SW 1271 (cell line): Measurements from ENCODE around the gene NBAS.
"Not testable (repeated sequence)": the region's sequence is repeated elsewhere in the genome, so short reads cannot be mapped to it uniquely, and the experiment has no call there.

Source experiments
- DNase-seq, 2 experiments: peaks; one replicate each; lab custom pipeline; 2025; lab: John Stamatoyannopoulos, UW

Gene NBAS

DNA sequence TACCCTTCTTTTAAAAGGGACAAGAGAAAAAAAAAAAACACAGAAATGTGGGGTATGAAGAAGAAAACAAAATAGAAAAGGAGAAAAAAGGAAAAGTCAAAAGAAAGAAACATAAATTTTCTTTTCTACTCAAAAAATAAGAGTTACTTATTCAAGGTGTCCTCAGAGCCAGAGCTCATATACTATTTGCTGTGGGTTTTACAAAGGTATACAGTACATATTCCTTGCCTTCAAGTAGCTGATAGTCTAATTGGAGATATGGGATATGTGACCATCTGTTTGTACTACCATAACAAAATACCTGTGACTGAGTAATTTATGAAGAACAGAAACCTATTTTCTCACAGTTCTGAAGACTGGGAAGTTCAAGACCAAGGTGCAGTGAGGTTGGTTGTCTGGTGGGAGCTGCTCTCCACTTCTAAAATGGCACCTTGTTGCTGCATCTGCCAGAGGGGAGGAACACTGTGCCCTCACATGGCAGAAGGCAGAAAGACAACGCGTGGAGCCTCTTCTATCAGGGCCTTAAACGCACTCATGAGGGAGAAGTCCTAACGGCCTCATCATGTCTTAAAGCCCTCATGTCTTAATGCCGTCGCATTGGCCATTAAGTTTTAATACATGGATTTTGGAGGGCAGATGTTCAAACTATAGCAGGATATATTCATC is 33.9 kb downstream of the NBAS start:
- DNase-seq: no peak

DNA sequence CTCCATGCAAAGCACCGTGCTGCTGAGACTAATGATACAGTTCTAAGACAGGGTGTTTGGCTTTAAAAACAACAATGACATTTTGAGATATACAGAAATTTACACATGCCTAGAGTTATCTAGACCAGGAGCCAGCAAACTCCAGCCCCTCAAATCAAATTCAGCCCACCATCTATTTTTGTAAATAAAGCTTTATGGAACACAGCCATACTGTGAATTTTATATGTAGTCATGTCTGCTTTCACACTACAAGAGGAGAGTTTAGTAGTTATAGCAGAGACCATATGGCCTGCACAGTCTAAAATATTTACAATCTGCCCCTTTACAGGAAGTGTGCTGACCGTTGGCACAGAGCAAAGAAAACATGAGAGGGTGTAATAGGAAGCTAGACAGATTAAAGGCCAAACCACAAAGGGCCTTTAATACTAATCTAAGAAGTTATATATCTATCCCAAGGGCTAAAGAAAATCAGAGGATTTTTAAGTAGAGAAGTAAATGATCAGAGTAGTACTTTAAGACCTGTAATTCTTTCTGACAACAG is 39.4 kb downstream of the NBAS start:
- no peak for DNase-seq

DNA sequence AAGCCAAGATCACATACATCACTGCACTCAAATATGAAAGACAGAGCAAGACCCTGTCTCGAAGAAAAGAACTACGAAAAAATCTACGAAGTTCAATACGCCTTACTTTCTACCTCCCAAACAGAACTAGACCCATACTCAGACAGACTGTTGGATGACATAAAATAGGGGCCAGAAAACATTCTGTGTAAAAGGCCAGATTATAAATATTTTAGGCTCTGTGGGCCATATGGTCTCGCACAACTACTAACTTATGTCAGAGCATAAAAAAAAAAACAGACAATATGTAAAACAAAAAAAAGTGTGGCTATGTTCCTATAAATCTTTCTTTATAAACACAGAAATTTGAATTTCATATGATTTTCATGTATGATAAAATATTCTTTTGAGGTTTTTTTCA is 40.8 kb downstream of the NBAS start:
- no peak for DNase-seq

DNA sequence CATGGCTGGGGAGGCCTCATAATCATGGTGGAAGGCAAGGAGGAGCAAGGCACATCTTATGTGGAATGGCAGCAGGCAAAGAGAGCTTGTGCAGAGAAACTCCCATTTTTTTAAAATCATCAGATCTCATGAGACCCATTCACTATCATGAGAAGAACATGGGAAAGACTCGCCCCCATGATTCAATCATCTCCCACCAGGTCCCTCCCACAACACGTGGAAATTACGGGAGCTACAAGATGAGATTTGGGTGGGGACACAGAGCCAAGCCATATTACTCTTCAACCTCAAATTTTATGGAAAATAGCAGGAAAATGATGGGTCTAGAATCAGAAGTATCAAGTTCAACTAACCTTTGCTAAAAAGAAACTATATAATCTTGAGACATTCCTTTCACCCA is 42.4 kb downstream of the NBAS start:
- DNase-seq: not testable (repeated sequence)

DNA sequence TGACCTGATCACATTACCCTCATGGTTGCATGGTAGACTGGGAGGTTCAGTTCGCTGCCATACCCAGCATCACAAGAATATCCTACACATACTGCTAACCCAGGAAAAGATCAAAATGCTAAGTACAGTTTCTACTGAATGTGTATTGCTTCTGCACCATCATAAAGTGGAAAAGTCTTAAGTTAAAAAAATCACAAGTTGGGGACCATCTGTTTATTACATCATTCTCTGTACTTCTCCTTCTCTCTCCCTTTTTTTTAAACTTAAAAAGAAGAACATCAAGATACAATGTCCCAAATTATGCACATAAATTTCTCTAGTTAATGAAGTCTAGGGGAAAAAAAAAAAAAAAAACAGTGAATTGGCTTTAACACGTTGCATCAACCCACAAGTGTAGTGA is 43.3 kb downstream of the NBAS start:
- DNase-seq: no peak

DNA sequence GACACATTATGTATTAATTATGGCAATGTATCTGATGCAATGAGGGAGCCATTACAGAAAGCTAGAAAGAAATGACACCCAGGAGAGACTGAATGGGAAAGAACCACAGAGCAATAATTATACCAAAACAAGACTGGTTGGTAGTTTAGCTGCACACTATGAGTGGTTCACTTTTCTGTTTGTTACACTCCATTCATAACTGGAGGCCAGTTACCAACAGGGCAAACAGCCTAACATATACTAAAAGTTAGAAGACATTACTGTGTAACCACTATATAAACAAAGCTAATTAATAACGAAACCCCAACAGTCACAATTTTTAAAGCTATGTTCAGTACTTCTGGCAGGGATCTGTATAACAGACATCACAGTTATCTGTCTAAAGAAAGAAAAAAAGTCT is 49.4 kb downstream of the NBAS start:
- DNase-seq: no peak

DNA sequence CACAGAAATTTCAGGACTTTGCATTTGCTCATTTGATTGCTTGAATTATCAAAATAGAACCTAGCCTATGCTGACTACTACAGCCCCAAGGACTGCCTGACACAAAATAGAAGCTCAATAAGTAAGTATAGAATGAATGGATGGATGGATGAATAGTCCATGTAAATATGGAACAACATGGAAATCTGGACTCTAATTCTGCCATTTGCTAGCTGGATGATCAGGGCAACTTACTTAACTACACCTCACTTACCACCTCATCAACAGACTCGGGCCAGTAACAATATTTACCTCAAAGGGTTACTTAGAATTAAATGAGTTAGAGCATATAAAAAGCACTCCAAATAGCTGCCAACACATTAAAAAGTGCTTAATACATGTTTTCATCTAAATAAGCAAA is 50.6 kb downstream of the NBAS start:
- no peak for DNase-seq

DNA sequence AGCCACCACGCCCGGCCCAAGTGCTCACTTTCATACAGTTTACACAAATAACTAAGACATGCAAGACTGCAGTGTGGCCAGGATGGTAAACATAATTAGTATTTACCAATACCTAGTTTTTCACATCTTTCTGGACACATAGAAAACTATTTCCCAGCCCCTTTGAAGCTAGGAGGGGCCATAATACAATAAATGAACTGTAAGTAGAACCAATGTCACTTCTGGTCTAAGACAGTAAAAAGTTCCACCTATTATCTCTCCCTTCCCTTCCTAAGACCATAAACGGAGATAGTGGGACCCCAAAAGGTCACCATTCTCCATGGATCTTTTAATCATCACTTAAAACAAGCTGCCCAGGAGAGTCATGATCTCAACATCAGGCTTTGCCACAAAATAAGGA is 51.0 kb downstream of the NBAS start:
- DNase-seq: no peak

DNA sequence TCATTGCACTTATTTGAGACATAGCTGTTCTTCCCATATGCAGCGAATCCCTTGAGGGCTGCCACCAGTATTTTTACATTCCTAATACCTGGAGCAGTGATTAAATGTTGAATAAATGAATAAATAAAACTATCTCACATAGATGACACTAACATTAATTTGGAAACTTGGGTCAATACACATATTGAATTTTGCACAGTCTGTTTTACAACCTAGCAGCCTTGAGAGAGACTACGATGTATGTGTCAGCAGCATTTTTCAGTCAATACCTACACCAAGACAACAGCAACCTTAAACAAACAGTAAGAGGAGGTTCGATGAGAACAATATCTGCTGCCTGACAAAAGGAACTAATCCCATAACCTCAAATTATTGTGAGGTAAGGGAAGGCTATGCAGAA is 53.4 kb downstream of the NBAS start:
- DNase-seq: no peak

DNA sequence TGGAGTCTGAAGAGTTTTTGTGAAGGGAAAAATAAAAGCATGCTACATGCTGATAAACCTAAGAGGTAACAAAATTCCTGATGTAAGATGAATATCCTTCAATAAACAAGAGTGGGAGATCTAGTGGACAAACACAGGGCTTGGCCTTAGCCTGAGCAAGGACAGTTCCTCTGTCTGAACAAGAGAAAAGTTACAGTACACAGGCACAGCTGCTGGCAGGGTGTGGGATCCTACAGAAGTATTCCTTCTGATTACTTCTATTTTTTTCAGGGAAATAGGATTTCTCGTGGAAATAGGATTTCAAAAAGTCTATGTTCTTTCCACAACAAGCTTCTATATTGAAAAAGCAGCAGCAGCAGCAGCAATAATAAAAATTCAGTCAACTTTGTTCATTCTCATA is 54.1 kb downstream of the NBAS start:
- DNase-seq: no peak

DNA sequence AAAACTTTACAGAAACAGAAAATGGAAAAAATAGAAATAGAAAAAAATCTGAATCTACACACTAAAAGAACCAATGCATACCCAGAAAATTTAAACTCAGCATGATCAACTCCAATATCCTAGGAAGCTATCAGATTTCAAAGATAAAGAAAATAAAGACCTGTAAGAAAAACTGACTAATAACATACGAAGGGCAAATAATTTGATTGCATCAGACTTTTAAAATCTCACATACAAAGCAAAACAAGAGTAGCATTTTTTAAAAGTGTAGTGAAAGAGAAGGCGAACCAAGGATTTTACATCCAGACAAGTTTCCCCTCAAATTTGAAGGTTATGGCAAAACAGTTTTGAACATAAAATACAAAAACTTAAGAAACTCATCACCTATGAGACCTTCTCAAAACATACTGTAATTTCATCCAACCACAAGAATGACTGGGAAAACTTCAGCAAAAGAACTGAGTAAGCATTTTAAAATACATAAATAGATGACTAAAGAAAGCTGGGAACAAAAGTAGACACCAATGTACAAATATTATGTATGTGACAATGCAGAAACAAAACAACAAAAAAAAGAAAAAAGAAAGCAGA is 54.8 kb downstream of the NBAS start:
- no peak for DNase-seq

DNA sequence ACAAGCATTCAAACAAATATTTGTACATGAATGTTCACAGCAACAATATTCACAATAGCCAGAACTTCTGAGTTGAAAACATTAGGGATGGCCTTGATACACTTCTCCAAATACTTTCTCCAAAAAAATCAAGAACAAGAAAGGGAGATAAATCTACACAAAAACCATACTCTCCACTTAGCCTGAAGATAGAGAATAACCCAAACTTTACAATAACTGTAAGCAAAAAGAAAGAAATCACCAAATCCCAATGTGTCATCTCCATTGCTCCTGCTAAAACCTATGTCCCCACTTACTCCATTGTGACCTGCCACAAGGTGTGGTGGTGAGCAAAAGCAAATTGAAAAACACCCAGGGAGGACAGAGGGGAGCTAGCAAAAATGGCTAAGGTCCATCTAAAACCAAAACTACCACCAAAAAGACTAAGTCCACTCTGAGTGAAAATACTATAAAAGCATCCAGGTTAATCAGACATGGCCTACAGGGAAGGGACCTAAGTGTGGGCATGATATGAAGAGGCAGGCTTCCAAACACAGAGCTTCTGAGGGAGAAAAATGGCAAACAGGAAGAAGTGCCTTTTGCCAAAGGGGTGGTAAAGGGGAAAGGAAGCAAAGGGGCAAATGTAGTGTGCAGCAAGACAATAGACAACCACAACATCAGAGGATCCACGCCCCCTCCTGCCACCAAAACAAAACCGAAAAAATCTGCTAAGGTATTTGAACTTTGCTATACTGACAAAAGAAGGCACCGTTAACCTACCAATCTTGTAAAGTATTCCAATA is 56.1 kb downstream of the NBAS start:
- no peak for DNase-seq

DNA sequence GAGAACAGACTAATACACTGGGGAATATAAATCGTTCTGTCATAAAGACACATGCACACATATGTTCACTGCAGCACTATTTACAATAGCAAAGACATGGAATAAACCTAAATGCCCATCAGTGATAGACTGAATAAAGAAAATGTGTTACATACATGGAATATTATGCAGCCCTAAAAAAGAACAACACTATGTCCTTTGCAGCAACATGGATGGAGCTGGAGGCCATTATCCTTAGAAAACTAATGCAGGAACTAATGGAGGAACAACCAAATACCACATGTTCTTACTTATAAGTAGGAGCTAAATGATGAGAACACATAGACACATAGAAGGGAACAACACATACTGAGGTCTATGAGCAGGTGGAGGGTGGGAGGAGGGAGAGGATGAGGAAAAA is 61.9 kb downstream of the NBAS start:
- not testable (repeated sequence) for DNase-seq

DNA sequence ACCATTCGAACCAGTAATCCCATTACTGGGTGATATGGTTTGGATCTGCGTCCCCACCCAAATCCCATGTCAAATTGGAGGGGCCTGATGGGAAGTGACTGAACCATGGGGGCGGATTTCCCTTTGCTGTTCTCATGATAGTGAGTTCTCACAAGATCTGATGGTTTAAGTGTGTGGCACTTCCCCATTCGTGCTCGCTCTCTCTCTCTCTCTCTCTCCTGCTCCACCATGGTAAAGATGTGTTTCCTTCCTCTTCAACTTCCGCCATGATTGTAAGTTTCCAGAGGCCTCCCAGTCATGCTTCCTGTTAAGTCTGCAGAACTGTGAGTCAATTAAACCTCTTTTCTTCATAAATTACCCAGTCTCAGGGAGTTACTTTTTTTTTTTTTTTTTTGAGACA is 62.6 kb downstream of the NBAS start:
- no peak for DNase-seq

DNA sequence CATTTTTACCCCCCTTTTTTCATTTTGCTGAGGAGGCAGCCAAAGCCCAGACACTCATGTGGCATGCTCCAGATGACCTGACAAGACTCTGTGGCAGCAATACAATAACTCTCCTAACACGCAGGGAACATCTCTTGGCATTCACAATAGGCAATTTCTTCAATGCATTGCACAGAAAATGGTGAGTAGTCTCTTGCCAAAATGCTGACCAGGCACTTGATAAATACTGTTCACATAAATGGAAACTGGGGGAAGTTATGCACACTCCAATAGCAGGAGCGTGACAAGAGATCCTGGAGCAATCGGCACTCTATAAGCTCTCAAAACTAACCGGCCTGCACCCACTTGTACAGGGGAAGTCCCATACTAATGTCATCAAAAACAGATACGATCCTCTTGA is 66.3 kb downstream of the NBAS start:
- DNase-seq: no peak

DNA sequence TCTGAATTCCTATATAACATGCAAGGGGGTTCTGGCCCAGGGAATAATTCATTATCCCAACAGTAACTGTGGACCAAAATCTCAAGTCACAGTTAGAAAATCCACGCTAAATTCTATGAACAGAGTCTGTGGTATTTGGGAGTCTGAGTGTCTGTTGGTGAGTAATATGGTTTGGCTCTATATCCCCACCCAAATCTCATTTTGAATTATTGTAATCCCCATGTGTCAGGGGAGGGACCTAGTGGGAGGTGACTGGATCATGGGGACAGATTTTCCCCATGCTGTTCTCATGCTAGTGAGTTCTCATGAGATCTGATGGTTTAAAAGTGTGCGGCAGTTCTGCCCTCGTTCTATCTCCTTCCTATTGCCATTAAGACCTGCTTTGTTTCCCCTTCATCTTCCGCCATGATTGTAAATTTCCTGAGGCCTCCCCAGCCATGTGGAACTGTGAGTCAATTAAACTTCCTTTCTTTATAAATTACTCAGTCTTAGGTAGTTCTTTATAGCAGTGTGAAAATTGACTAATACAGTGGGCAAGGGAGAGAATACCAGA is 68.3 kb downstream of the NBAS start:
- DNase-seq: no peak

DNA sequence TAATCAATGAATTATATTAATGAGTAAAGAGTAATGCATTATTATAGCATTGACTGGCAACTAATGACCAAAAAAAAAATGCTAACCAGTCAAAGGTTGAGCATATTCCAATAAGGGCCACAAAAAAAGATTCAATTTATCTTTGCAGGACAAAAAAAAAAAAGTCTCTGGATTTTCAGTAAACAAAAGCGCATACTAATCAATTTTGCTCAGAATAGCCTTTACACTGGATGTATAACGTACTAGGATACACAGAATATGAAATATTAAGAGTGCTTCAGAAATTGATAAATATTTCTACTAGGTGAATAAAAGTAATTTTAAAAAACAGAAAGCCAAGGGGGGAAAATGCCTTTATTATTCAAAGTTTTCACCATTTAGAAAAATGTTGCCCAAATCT is 74.4 kb downstream of the NBAS start:
- no peak for DNase-seq

DNA sequence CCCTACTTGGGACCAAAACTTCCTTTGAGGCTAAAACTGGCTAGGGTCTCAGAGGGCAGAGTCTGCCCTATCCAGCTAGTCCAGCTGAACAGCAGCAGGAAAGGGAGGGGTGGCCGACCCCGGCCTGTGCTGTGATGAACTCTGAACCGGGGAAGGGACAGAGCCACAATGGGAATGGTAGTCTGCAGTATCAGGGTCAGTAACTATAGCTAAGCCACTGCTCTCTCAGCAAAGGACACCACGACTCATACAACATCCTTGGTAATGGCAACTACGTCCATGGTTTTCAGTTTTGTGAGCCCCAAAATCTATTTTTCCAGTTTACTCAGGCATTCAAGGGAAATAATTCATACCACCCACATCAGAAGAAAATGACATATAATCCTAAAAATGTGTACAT is 75.2 kb downstream of the NBAS start:
- no peak for DNase-seq

DNA sequence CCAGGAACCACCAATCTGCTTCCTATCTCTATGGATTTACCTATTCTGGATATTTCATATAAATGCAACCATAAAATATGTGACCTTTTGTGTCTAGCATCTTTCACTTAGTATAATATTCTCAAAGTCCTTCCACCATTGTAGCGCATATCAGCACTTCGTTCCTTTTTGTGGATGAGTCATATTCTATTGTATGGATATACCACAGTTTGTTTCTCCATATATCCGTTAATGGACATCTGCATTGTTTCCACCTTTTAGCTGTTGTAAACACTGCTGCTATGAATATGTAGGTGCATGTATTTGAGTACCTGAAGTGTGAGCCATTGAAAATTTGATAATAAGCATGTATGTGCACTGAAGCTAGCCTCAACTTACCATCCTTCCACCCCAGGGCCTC is 80.1 kb downstream of the NBAS start:
- DNase-seq: no peak

DNA sequence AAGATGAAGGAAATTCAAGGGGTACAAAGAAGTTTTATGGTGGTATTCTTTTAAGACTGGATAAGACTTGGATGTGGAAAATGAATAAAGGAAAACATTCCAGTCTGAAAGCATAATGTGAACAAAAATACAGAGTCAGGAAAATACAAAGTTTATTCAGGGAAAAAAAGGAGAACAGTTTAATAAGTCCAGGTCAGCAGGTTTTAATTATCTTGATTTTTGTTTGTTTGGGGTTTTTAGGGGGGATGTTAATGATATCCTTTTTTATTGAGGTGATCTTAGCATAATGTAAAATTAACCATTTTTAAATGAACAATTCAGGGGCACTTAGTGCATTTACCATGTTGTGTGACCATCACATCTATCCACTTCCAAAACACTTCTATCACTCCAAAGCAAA is 80.6 kb downstream of the NBAS start:
- no peak for DNase-seq

DNA sequence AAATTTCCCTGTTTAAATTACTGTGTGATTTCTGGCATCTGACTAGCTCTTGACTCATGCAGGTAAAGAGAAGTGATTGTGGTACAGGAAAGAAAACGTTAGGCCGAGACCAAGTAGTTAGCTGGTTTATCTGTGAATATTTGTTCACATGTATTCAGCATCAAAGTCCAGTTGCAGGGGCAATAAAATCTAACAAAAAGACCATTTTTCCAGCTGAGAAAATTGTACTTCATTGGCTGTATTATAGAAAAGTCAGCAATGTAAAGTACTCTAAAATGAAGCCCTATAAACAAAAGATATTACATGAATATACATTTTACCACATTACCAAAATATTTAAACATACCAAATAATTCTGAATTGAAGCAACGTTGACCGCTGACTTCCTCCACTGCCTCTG is 88.3 kb downstream of the NBAS start:
- no peak for DNase-seq

DNA sequence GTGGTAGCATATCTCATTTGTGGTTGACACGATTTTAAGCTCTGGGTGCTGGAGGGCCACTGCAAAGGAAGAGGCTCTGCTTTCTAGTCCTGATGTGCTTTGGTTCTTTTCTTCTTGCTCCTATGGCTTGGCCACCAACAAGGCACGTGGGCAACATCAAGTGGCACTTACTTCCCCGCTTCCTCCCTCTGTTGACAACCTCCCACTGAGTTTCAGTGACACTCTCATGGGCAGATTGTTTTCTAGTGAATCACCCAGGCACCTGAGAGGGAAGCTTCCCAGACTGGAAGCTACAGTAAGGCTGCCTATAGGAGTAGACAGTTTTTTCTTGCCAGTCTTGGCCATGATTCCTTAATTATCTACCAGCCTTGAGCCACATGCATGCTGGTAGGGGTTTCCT is 89.0 kb downstream of the NBAS start:
- DNase-seq: peak in 1 of 2 experiments; percentile 17

DNA sequence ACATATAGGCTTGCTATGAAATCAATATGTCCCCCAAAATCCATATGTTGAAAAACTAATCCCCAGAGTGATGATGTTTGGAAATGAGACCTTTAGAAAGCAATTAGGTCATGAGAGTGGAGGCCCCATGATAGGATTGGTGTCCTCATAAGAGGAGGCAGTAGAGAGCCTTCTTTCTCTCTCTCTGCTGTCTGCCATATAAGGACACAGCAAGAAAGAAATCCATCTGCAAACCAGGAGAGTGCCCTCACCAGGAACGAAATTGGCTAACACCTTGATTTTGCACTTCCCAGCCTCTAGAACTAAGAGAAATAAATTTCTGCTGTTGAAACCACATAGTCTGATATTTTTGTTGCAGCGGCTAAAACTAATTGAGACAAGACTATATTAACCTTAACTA is 89.5 kb downstream of the NBAS start:
- DNase-seq: peak in 1 of 2 experiments; percentile 13
